A549 treated with CpdA at 1 μM for 4 hours (cell line): ENCODE results near the gene OPN1SW. TPM values are rescaled to one million over a fixed set of nuclear protein-coding genes. Genes with fewer than 3 reads are reported as not detected.

Experiments used
- total RNA-seq: library from RNA; stranded (reverse); fragments of 200-300 nt; extraction: Qiagen RNA extraction; gene quantifications from 5 replicates; pipeline ENCODE4 v1.2.3, GENCODE V29; 2022; ENCODE audit warnings: low read depth

OPN1SW gene
- total RNA-seq, result not detected in 5 replicates

GRCh38 chr7:128775744-128776474 is at the start of gene OPN1SW:
Gene OPN1SW, minus strand, starts transcription at chr7:128775794. Its CDS starts 13 bp downstream, at chr7:128775781.

GRCh38 chr7:128791121-128791971 is 15.8 kb upstream of the OPN1SW start, which contains the start of gene CCDC136:
Gene CCDC136, plus strand, starts transcription at chr7:128791968. Its CDS starts 444 bp downstream, at chr7:128792412.

GRCh38 chr7:128739048-128739962 is 36.3 kb downstream of the OPN1SW start, which contains the start of gene CALU:
Gene CALU, plus strand, starts transcription at chr7:128739359. Its CDS starts 9,225 bp downstream, at chr7:128748584.

Other genes starting within 250 kb of the OPN1SW start
- 0.41 to 0.85 TPM (median 0.67 TPM) in 5 replicates for gene GARIN1A, start 103.5 kb downstream of the OPN1SW start, total RNA-seq
- 131 to 217 TPM (median 157 TPM) in 5 replicates for gene CALU, start 36.4 kb downstream of the OPN1SW start, total RNA-seq
- 1.8 to 3.7 TPM (median 2.2 TPM) in 5 replicates for gene CCDC136, start 16.2 kb upstream of the OPN1SW start, total RNA-seq
- gene FLNC, start 54.6 kb upstream of the OPN1SW start, total RNA-seq, result 4.0 to 7.5 TPM (median 5.2 TPM) in 5 replicates
- 243 to 262 TPM (median 252 TPM) in 5 replicates for gene ATP6V1F, start 87.1 kb upstream of the OPN1SW start, total RNA-seq
- 0.11 to 0.21 TPM (median 0.16 TPM) in 5 replicates for gene KCP, start 134.9 kb upstream of the OPN1SW start, total RNA-seq
- 12.6 to 14.9 TPM (median 14.1 TPM) in 5 replicates for gene IRF5, start 162.1 kb upstream of the OPN1SW start, total RNA-seq